ENCODE measurements around the gene RAD52. TPM values are rescaled to one million over a fixed set of nuclear protein-coding genes. Genes with fewer than 3 reads are reported as not detected.

Gene RAD52
- total RNA-seq, 1 experiment from 2014 or later = 23.4 TPM

DNA sequence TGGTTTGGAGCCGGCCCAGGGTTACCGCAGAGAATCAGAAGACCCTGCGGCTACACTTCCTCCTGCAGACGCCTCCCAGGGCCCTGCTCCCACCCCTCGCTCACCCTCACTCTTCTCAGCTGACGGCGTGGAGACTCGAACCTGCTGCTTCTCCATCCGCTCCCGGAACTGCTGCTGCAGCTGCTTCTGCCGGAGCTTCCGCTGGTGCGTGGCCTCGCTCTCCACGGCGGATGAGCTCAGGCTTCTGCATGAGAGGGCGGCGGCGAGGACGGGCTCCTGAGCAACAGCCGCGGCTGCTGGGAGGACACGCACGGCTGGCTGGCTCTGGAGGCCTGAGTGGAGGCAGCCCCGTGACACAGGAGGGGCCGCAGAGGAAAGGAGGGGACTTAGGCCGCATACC, 33.3 kb downstream of the RAD52 start:
- no peak for DNase-seq (ENCODE audit: extremely low read depth, low read depth)

GRCh38 chr12:915090-915489, 34.4 kb downstream of the RAD52 start:
- DNase-seq (ENCODE audit: extremely low read depth, low read depth) = no peak

DNA sequence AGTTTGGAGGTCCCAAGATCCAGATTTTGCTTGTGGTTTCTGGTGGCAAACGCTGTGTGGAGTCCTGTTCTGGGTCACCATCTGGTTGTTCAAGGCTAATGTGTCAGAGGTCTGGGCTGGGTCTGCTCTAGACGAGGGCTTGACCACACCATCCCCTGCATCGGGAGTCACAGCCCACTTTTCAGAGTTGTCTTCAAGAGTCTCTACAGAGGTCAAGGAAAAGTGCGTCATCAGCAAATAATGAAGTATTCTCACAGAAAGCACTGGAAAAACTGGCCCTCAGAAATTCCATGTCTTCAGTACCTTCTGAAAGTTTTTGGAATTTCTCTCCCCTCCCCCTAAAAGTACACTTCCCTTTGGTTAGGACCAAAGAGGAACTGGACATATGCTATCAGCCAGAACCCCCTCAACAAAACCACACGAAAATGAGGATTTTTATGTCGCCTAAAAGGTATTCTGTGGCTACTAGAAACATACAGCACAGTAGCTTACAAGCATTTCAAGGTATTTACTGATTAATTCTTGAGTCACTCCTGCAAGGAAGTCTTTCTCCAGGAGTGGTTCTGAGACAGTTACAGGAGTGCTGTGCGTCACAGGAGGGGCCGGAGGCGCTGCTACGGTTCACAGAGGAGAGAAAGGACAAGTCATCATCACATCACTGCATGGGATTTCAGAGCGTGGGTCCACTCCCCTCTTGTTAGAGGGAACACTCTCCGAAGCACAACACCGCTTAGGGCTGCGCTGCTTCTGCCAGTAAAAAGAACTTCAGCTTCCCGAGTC, 35.4 kb downstream of the RAD52 start:
- DNase-seq (ENCODE audit: extremely low read depth, low read depth) = no peak

DNA sequence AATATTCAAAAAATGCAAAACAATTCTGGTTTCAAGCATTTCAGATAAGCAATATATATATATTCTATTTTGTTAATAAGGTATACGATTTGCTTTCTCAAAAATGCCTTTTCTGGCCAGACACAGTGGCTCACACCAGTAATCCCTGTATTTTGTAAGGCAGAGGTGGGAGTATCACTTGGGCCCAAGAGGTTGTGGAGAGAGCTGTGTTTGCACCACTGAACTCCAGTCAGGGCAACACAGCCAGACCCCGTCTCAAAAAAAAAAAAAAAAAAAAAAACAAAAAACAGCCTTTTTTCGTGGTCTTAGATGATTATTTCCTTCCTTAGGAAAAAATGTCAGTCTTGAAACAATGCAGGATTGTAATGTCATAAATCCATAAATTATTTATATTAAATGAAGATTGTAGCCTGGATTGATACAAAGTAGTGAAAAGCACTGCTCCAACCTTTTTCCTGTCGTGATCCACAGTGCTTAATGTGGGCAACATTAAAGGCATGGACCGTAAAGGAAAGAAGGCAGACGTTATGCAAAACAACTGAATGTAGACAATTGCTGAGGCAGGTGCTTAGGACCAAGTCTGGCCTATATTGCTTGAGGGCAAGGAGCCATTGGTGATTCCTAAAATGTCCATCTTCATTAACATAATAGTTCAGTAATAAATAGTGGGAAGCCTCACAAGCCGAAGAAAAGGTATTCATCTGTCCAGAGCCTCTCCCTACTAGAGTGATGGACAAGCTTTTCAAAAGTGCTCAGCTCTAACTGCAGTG, 36.8 kb downstream of the RAD52 start:
- DNase-seq (ENCODE audit: extremely low read depth, low read depth) = no peak

DNA sequence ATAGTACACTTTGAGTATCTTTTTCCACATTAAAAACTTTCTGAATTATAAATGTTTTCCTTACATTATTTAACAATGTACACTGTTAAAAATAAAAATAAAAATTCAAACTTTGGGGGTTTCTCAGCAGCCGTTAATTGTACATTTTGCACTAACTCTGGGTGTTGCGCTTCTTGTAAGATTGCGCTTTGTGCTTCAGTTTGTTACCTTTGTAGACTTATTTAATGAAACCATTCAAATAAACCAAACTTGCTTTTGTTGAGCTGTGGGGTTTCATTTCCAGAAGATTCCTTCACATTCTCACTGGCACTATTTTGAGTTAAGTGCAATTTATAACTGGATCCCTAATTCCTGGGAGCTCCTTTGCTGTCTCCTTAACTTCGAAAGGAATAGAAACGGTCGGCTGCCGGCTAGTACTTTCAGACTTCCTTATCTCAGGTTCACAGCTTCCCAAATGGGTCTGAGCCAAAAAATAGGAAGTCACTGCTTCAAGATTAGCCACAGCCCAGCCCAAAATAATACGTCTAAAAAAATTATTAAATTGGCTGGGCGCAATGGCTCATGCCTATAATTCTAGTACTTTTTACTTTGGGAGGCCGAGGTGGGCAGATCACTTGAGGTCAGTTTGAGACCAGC, 38.2 kb downstream of the RAD52 start:
- no peak for DNase-seq (ENCODE audit: extremely low read depth, low read depth)

- no peak for DNase-seq (ENCODE audit: extremely low read depth, low read depth)
Observed at GRCh38 chr12:910416-910815, 39.1 kb downstream of the RAD52 start.

DNA sequence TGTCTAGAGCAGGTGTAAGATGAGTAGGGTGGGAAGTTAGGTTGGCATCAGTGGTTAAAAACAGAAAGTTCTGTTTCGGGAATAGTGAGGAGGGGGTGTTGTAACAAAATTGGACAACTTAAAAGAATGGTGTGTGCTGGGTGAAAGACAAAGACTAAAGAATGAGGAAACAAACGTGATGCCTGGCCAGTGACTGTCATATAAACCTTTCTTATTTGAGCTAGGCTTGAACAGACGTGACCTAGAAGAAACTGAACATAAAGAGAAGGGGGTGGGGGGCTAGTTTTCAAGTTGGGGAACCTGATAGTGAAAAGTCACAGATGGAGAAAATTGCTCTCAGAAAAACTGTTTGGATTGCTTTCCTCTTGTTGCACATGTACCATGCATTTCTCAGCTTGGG, 39.6 kb downstream of the RAD52 start:
- DNase-seq (ENCODE audit: extremely low read depth, low read depth) = no peak

- no peak for DNase-seq (ENCODE audit: extremely low read depth, low read depth)
Observed at GRCh38 chr12:907413-908185, 41.9 kb downstream of the RAD52 start.

DNA sequence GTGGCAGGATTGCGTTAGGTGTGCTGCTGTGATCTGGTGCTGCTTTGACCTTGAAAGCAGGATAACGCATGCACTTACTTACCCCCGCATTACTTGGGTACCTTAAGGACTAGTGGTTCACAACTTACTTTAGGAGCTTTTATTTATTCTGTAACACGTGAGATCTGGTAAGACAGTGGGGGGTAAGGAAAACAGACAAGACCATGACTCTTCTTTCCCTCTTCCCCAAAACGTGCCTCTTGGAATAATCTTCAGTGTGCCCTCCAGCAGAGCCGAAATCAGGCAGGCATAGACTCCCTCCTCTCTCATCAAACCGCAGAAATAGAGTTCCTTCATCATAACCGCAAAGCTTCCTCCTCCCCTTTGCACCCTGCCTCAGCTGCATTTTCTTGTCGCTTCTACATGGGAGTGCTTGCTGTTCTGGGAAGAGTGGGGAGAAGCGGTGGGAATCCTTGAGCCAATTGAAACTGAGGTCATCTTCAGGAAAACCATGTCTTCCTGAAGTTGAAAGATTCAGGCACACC, 43.4 kb downstream of the RAD52 start:
- no peak for DNase-seq (ENCODE audit: extremely low read depth, low read depth)

DNA sequence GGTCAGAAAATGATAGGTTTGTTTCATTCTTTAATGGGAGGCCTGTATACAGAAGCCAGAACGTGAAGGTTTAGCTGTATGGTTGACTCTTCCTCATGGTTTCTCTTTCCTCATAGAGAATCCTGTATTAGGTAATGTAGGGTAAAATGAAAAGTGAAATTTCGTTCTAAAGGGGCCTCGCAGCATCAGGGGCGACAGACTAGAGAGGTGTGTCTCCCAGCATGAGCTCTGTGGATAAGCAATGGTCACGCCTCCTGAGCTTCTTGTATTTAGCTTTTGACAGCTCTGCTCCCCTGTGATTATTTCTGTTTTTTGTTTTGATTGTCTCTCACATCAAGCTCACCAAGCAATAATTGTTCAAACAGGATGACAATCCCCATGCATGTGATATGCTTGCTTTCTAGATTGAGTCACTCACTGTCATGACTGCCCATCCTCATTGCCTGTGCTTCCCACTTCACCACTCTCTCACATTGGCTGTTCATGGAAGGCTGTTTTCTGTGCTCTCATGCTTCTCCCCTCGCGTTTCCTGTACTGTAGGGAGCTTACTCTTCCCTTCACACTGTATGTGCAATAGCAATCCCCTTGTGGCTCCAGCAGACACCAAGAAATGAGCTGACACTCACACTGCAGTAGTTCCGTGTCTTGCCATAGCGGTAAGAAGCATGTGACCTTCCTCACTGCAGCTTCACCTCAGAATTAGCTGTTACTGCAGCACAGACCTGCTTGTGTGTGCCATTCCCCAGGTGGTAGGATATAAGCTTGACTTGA, 44.0 kb downstream of the RAD52 start:
- no peak for DNase-seq (ENCODE audit: extremely low read depth, low read depth)

DNA sequence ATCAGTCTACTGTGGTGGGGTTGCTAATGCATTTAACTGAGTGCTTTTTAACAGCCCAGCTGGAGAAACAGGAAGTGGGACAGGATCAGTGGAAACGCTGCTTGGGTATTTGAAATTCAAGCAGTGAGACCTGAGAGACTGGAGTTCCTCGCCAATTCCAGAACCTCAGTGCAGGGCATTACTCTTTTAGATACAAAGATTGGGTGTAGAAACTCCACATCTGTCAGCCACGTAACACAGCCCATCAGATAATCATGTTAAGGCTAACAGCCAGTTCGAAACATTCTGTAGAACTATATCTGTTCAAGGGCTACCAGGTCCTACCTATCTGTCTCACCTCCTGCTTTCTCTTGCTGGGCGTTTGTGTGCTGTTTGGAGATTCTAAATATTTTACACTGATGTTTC, 45.5 kb downstream of the RAD52 start:
- DNase-seq (ENCODE audit: extremely low read depth, low read depth) = no peak

GRCh38 chr12:903055-903454, 46.4 kb downstream of the RAD52 start:
- DNase-seq (ENCODE audit: extremely low read depth, low read depth) = no peak

DNA sequence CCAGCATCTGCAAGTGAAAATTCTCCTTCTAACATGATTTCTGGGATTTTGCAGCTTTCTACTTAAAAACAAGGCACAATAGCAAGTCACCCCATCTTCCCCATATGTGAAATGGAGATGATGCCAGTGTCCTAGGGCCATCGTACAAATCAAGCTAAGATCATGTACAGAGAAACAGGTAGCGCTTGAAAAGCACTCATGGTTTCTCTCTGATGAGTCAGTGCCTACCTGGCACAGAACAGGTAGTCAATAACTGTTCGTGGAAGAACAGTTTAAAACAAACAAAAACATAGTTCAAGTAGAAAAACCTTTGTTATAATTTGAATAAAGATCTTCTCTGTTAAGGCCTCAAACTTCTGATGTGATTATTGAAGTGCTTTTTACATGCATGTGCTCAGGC, 46.9 kb downstream of the RAD52 start:
- DNase-seq (ENCODE audit: extremely low read depth, low read depth) = no peak

- no peak for DNase-seq (ENCODE audit: extremely low read depth, low read depth)
Observed at GRCh38 chr12:897386-897785, 52.1 kb downstream of the RAD52 start.

- no peak for DNase-seq (ENCODE audit: extremely low read depth, low read depth)
Observed at GRCh38 chr12:896031-896430, 53.5 kb downstream of the RAD52 start.

GRCh38 chr12:894226-894625, 55.3 kb downstream of the RAD52 start:
- no peak for DNase-seq (ENCODE audit: extremely low read depth, low read depth)

DNA sequence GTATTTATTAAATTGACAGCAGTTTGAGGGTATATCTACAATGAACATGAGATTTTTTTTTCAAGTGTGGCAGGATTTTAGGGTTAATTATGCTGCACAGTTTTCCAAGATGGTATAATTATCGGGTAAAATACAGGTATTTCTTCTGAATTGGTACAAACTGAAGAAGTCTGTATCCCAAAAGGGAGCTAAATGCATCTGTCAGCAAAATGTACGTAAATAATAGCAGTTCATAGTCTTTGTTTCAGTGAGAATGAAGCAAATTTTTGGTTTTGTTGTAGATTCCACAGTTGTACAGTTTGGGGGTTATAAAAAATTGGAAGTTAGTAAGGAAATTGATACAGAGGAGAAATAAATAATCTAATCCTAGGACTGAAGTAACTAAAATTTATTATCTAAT, 63.3 kb downstream of the RAD52 start:
- no peak for DNase-seq (ENCODE audit: extremely low read depth, low read depth)

DNA sequence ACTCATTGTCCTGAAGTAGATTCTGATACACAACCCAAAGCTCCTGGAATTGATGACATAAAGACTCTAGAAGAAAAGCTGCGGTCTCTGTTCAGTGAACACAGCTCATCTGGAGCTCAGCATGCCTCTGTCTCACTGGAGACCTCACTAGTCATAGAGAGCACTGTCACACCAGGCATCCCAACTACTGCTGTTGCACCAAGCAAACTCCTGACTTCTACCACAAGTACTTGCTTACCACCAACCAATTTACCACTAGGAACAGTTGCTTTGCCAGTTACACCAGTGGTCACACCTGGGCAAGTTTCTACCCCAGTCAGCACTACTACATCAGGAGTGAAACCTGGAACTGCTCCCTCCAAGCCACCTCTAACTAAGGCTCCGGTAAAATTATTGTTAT, 63.8 kb downstream of the RAD52 start:
- DNase-seq (ENCODE audit: extremely low read depth, low read depth) = no peak

GRCh38 chr12:884746-885414, 64.6 kb downstream of the RAD52 start:
- no peak for DNase-seq (ENCODE audit: extremely low read depth, low read depth)

Measured in NCI-H460 (cell line).